Upper lobe of left lung (tissue), 4 donors: ENCODE measurements around the gene DDX24.

ENCODE experiments used
- POLR2A ChIP-seq, 4 donors: fragments of 450-650 bp; IDR thresholded peaks; one replicate each; pipeline ENCODE4 v1.5.1; 2016 to 2017; ENCODE audit warnings: antibody characterized with exemption in 4 of 4, mild to moderate bottlenecking in 2 of 4
- POLR2AphosphoS5 ChIP-seq, 2 donors: sonication (generic); formaldehyde crosslinking; IDR thresholded peaks; one replicate each; pipeline ENCODE4 v1.5.1; 2017; ENCODE audit warnings: antibody characterized with exemption in 2 of 2
- TF ChIP-seq, protein P1 (sequence below), 6 experiments: fragments of 450-650 bp in 4 of 6; fragments of 200-600 bp in 2 of 6; sonication (generic) in 2 of 6; IDR thresholded peaks; one replicate each; pipeline ENCODE4 v1.5.1; 2016 to 2019; ENCODE audit warnings: antibody characterized with exemption in 6 of 6

DNA sequence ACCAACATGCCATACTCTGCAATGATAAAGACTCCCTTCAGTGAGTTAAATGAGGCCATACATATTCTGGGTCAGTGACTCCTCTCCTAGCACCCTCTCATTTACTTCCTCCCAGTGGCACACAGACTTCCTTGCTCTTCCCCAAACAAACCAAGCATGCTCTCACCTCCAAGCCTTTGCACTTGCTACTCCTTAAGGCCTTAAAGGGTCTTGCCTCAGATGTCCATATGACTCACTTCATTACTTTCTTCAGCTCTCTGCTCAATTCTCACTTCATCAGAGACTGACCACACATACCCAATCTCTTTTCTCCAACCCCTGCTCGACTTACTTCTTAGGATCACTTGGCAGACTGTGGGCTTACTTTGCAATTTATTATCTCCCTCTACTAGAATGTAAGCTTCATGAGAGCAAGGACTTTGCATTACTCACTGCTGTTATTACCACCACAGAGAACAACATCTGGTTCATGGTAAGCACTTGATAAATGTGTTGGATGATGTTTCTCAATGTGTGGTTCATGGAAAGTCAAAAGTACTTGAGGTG, 22.8 kb downstream of the DDX24 start:
- TF ChIP-seq POLR2A (IDR thresholded peaks at IDR 0.05) (no peak), POLR2AphosphoS5 (IDR thresholded peaks at IDR 0.05) (no peak)
- TF ChIP-seq, protein P1, sequence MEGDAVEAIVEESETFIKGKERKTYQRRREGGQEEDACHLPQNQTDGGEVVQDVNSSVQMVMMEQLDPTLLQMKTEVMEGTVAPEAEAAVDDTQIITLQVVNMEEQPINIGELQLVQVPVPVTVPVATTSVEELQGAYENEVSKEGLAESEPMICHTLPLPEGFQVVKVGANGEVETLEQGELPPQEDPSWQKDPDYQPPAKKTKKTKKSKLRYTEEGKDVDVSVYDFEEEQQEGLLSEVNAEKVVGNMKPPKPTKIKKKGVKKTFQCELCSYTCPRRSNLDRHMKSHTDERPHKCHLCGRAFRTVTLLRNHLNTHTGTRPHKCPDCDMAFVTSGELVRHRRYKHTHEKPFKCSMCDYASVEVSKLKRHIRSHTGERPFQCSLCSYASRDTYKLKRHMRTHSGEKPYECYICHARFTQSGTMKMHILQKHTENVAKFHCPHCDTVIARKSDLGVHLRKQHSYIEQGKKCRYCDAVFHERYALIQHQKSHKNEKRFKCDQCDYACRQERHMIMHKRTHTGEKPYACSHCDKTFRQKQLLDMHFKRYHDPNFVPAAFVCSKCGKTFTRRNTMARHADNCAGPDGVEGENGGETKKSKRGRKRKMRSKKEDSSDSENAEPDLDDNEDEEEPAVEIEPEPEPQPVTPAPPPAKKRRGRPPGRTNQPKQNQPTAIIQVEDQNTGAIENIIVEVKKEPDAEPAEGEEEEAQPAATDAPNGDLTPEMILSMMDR (IDR thresholded peaks at IDR 0.05), result no peak
